ENCODE measurements around the gene RECQL5. TPM values are rescaled to one million over a fixed set of nuclear protein-coding genes. Genes with fewer than 3 reads are reported as not detected.

The RECQL5 gene
- total and polyA plus RNA-seq, 4 donors: 16.4 to 32.5 (median 29.8) TPM

DNA sequence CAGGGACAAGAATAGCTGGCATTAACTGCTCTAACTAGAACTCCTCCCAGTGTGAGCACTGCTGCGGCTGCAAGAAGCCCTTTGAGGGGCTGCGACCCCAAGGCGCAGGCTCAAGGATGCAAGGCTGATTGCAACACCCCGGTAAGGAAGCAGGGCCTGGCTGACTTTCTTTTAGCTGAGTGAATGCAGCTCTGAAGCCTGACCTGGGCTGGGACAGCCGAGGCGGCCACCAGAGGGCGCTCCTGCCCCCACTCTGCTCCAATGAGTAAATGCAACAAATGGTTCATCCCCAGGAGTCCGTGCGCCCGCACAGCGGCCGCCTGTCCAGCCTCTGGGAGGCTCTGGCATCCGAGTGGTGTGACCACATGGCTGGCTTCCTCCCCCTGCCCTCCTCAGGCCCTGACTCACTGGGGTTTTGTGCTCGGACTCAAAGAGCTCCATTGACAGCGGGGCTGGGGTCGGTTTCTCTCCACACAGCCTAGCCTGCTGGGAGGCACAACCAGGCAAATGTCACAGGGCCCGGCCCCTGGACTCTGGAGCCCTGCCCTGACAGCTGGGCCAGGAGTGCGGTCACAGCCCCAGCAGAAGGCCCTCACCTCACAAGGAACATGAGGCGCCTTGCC is 34.0 kb downstream of the RECQL5 start, which contains the start of gene SMIM5:
TSS of gene SMIM5 (plus strand) at position 572 of the 623 bp plus-strand sequence. CDS start 6,768 bp downstream, outside the sequence.
- Histone ChIP-seq H3K4me3 (no peak within 1 kb of the TSS), H3K4me1 (ENCODE audit: control insufficient read depth in 5 of 5, insufficient read depth in 5 of 5, low read length in 5 of 5) (peaks cover 5 to 21% (median 14%) of the 10 kb centered on the region in 5 donors), H3K9ac (ENCODE audit: insufficient read depth in 1 of 2, low read length in 2 of 2) (peak within 1 kb of the TSS in 1 of 2 donors; percentile 28), H3K27me3 (ENCODE audit: control insufficient read depth in 3 of 3, insufficient read depth in 3 of 3, low read length in 2 of 3) (no peaks in the 10 kb centered on the region), H3K36me3 (ENCODE audit: control insufficient read depth in 4 of 4, insufficient read depth in 4 of 4, low read length in 4 of 4) (peaks cover 0 to 13% (median 2%) of the 10 kb centered on the region in 4 donors), H3K9me3 (ENCODE audit: control insufficient read depth in 4 of 4, insufficient read depth in 3 of 4, low read length in 3 of 4) (no peaks in the 10 kb centered on the region), H3K27ac (ENCODE audit: low read depth in 1 of 2, low read length in 1 of 2) (peak within 1 kb of the TSS; percentile 82 to 87)
- DNase-seq (peak; percentile 80 to 88 (median 86)), ATAC-seq (ENCODE audit: insufficient read depth, low FRiP score) (peak; percentile 84)
- 17 to 22% methylated on average over 18 to 19 of the region's 19 CpGs for WGBS, 2 donors
- TF ChIP-seq, protein P1, sequence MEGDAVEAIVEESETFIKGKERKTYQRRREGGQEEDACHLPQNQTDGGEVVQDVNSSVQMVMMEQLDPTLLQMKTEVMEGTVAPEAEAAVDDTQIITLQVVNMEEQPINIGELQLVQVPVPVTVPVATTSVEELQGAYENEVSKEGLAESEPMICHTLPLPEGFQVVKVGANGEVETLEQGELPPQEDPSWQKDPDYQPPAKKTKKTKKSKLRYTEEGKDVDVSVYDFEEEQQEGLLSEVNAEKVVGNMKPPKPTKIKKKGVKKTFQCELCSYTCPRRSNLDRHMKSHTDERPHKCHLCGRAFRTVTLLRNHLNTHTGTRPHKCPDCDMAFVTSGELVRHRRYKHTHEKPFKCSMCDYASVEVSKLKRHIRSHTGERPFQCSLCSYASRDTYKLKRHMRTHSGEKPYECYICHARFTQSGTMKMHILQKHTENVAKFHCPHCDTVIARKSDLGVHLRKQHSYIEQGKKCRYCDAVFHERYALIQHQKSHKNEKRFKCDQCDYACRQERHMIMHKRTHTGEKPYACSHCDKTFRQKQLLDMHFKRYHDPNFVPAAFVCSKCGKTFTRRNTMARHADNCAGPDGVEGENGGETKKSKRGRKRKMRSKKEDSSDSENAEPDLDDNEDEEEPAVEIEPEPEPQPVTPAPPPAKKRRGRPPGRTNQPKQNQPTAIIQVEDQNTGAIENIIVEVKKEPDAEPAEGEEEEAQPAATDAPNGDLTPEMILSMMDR (IDR thresholded peaks at IDR 0.05; ENCODE audit: control extremely low read depth, extremely low read depth): peak; percentile 91

DNA sequence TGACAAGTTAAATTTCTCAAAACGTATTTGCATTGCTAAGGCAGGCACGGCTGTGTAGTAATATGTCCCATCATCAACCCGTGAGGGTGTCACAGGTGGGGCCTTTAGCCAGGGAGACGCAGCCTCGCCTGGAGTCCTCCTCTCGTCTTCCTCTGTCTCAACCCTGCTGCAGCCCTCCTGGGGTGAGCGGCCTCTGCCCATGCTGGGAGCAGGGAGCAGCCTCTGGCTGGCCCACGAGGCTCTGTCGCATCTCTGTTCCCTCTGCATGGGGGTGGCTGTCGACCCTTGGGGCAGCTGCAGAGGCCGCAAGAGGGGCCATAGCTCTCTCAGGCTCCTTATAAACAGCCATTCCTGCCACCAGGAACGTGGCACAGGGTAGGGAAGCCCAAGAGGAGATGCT is 34.5 kb downstream of the RECQL5 start:
- H3K9ac ChIP-seq (ENCODE audit: insufficient read depth in 1 of 2, low read length in 2 of 2): no peak overlapping the region
- H3K27ac ChIP-seq (ENCODE audit: low read depth in 1 of 2, low read length in 1 of 2): peak overlapping the region in 1 of 2 donors; percentile 20
- no peak overlapping the region for H3K4me3 ChIP-seq
- peaks cover 5 to 21% (median 14%) of the 10 kb centered on the region in 5 donors for H3K4me1 ChIP-seq (ENCODE audit: control insufficient read depth in 5 of 5, insufficient read depth in 5 of 5, low read length in 5 of 5)
- no peaks in the 10 kb centered on the region for H3K9me3 ChIP-seq (ENCODE audit: control insufficient read depth in 4 of 4, insufficient read depth in 3 of 4, low read length in 3 of 4)
- WGBS, 2 donors: 83 to 85% methylated on average over 12 of the region's 12 CpGs
- TF ChIP-seq, protein P1 (IDR thresholded peaks at IDR 0.05; ENCODE audit: control extremely low read depth, extremely low read depth): no peak
- DNase-seq (no peak), ATAC-seq (ENCODE audit: insufficient read depth, low FRiP score) (no peak)
- H3K36me3 ChIP-seq (ENCODE audit: control insufficient read depth in 4 of 4, insufficient read depth in 4 of 4, low read length in 4 of 4): peaks cover 0 to 14% (median 2%) of the 10 kb centered on the region in 4 donors
- H3K27me3 ChIP-seq (ENCODE audit: control insufficient read depth in 3 of 3, insufficient read depth in 3 of 3, low read length in 2 of 3): no peaks in the 10 kb centered on the region

DNA sequence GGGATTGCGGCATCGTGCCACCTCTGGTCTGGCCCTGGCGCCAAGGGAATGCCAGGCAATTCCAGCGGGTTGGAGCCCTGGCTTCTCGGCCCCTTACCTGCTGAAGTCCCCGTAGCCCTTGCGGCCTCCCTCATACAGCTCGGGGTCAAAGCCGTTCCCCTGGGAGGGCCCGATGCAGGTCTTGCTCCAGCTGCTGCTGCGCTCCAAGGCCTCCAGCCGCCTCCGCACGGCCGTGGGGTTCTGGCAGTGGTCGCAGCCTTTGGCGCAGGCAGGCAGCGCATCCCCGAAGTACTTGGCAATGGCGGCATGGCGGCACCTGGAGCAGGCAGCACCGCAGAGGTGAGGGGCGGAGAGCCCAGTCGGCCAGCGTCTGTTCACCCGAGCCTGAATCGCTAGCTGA is 35.6 kb downstream of the RECQL5 start:
- Histone ChIP-seq H3K27me3 (ENCODE audit: control insufficient read depth in 3 of 3, insufficient read depth in 3 of 3, low read length in 2 of 3) (no peaks in the 10 kb centered on the region), H3K9me3 (ENCODE audit: control insufficient read depth in 4 of 4, insufficient read depth in 3 of 4, low read length in 3 of 4) (no peaks in the 10 kb centered on the region), H3K9ac (ENCODE audit: insufficient read depth in 1 of 2, low read length in 2 of 2) (no peak overlapping the region), H3K4me1 (ENCODE audit: control insufficient read depth in 5 of 5, insufficient read depth in 5 of 5, low read length in 5 of 5) (peaks cover 5 to 21% (median 12%) of the 10 kb centered on the region in 5 donors), H3K27ac (ENCODE audit: low read depth in 1 of 2, low read length in 1 of 2) (no peak overlapping the region), H3K36me3 (ENCODE audit: control insufficient read depth in 4 of 4, insufficient read depth in 4 of 4, low read length in 4 of 4) (peaks cover 0 to 25% (median 6%) of the 10 kb centered on the region in 4 donors), H3K4me3 (no peak overlapping the region)
- ATAC-seq (ENCODE audit: insufficient read depth, low FRiP score) (no peak), DNase-seq (no peak)
- 95% methylated on average over 27 of the region's 27 CpGs for WGBS, 2 donors
- TF ChIP-seq, protein P1 (IDR thresholded peaks at IDR 0.05; ENCODE audit: control extremely low read depth, extremely low read depth): no peak

Measured in lung (tissue), 12 donors.